Stromal cell of bone marrow (primary cell): ENCODE results near the gene TERT.
"Not testable (repeated sequence)": the region's sequence is repeated elsewhere in the genome, so short reads cannot be mapped to it uniquely, and the experiment has no call there.

ENCODE experiments used
- DNase-seq: peaks from one replicate; pipeline ENCODE4 v3.0.0-alpha.2; 2012; ENCODE audit warnings: low read depth

TERT gene

GRCh38 chr5:1240496-1241260 is 54.2 kb downstream of the TERT start:
- DNase-seq, result no peak

- DNase-seq, result no peak
Observed at GRCh38 chr5:1239505-1240251, 55.2 kb downstream of the TERT start.

GRCh38 chr5:1235838-1236237 is 59.0 kb downstream of the TERT start:
- no peak for DNase-seq

GRCh38 chr5:1235379-1235778 is 59.5 kb downstream of the TERT start:
- DNase-seq, result no peak

- DNase-seq, result no peak
Observed at GRCh38 chr5:1232780-1233179, 62.1 kb downstream of the TERT start.

GRCh38 chr5:1231354-1231905 is 63.4 kb downstream of the TERT start:
- no peak for DNase-seq

GRCh38 chr5:1230551-1230950 is 64.3 kb downstream of the TERT start:
- no peak for DNase-seq

- DNase-seq, result no peak
Observed at GRCh38 chr5:1229822-1230221, 65.0 kb downstream of the TERT start.

- not testable (repeated sequence) for DNase-seq
Observed at GRCh38 chr5:1229023-1229422, 65.8 kb downstream of the TERT start.

- no peak for DNase-seq
Observed at GRCh38 chr5:1228120-1228519, 66.7 kb downstream of the TERT start.

- DNase-seq, result no peak
Observed at GRCh38 chr5:1227667-1228066, 67.2 kb downstream of the TERT start.

- DNase-seq, result no peak
Observed at GRCh38 chr5:1226839-1227581, 67.9 kb downstream of the TERT start.

GRCh38 chr5:1226231-1226630 is 68.6 kb downstream of the TERT start:
- no peak for DNase-seq

GRCh38 chr5:1225081-1225480 is 69.8 kb downstream of the TERT start, which contains the start of gene SLC6A18:
TSS of gene SLC6A18 (plus strand) at chr5:1225381. CDS start at chr5:1225478, 97 bp downstream.
- DNase-seq, result no peak

GRCh38 chr5:1224631-1225030 is 70.2 kb downstream of the TERT start:
- DNase-seq, result no peak

GRCh38 chr5:1223278-1223670 is 71.6 kb downstream of the TERT start:
- no peak for DNase-seq

GRCh38 chr5:1222621-1223277 is 72.1 kb downstream of the TERT start:
- no peak for DNase-seq

GRCh38 chr5:1222147-1222546 is 72.7 kb downstream of the TERT start:
- no peak for DNase-seq

GRCh38 chr5:1221721-1222120 is 73.1 kb downstream of the TERT start:
- no peak for DNase-seq

- DNase-seq, result no peak
Observed at GRCh38 chr5:1220831-1221230, 74.0 kb downstream of the TERT start.

GRCh38 chr5:1220351-1220750 is 74.5 kb downstream of the TERT start:
- no peak for DNase-seq

- no peak for DNase-seq
Observed at GRCh38 chr5:1219768-1220100, 75.1 kb downstream of the TERT start.
